Naive B cell (primary cell): ENCODE measurements around the gene TENM4. TPM values are rescaled to one million over a fixed set of nuclear protein-coding genes. Genes with fewer than 3 reads are reported as not detected.
"Not testable (repeated sequence)": the region's sequence is repeated elsewhere in the genome, so short reads cannot be mapped to it uniquely, and the experiment has no call there.

ENCODE experiments used
- ATAC-seq, 2 donors: fragments of 150-1000 bp; cut with Tn5 transposase; 2 replicates each; pipeline ENCODE4 v1.10.0; 2021; ENCODE audit warnings: low read depth in 2 of 2, mild to moderate bottlenecking in 2 of 2, moderate library complexity in 2 of 2
- DNase-seq: peaks from one replicate; pipeline ENCODE4 v3.0.0; 2022
- H3K27ac Mint-ChIP-seq, 6 donors: one replicate each; pipeline ENCODE4 v1.8.0; 2020 to 2022; ENCODE audit warnings: mild to moderate bottlenecking in 6 of 6, mixed read lengths in 6 of 6, moderate library complexity in 5 of 6, inconsistent platforms in 2 of 6
- H3K27me3 Mint-ChIP-seq, 3 donors: one replicate each; pipeline ENCODE4 v1.8.0; 2021 to 2022; ENCODE audit warnings: mixed read lengths in 3 of 3, mild to moderate bottlenecking in 1 of 3
- H3K36me3 Mint-ChIP-seq, 2 donors: one replicate each; pipeline ENCODE4 v1.8.0; 2020 to 2022; ENCODE audit warnings: mixed read lengths in 2 of 2, inconsistent platforms in 1 of 2, mild to moderate bottlenecking in 1 of 2
- H3K4me1 Mint-ChIP-seq, 3 donors: one replicate each; pipeline ENCODE4 v1.8.0; 2020 to 2022; ENCODE audit warnings: mixed read lengths in 3 of 3, inconsistent platforms in 1 of 3, mild to moderate bottlenecking in 1 of 3, moderate library complexity in 1 of 3
- H3K4me3 Mint-ChIP-seq, 8 donors: one replicate each; pipeline ENCODE4 v1.8.0; 2020 to 2022; ENCODE audit warnings: mild to moderate bottlenecking in 8 of 8, mixed read lengths in 8 of 8, moderate library complexity in 8 of 8, inconsistent platforms in 2 of 8
- H3K9me3 Mint-ChIP-seq, 7 donors: one replicate each; pipeline ENCODE4 v1.8.0; 2020 to 2022; ENCODE audit warnings: mixed read lengths in 7 of 7, mild to moderate bottlenecking in 5 of 7, inconsistent platforms in 2 of 7, moderate library complexity in 1 of 7
- polyA plus RNA-seq, 6 donors: library from polyadenylated mRNA; unstranded; fragments of 300-500 nt; fragmentation: Illumina TruSeq; gene quantifications; one replicate each; pipeline ENCODE4 v1.2.3, GENCODE V29; 2021; ENCODE audit warnings: low read depth in 6 of 6

The TENM4 gene
- polyA plus RNA-seq, 6 donors from 2014 or later = 3.8 TPM; not detected in 5

DNA sequence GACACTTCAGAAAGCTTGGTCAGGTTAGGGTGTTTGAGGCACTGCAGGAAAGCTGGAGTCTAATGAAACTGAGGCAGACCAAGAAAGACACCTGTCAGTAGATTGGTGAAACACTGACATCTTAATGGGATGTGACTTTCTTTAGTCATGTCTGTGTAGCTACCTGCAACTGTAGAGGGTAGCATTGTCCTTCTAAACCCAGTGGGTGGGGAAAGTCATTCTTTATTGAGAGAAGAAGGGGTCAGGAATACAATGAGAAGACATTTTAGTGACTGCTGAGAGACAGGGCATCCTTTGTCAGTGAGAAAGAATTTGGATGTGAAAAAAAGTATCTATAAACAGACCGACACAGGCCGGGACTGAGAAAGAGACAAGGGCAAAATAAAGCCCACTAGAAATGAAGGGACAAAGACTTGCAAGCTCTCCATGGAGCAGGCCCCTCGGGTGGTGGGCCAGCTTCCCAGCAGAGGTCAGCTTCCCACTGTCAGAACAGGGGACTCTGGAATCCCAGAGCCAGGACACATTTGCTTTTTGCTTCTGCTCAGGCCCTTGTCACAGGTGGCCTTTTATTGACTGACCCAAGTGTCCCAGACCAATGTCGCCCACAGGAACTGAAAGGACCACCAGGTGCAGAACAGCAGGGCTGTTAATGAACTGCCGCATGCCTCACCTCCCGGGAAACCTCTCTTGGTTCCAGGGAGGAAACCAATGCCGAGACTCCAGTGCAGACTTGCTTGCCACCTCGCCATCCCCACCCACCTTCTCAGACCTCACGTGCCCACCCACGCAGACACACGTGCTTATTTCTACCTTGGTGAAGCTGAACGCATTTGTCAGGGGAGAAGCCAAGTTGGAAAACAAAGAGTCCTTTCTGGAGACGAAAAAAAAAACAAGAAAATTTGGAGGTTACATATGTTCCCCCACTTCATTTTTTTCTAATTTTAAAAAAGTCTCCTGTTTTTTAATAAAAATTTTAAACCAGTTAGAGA is 212.8 kb downstream of the TENM4 start:
- Mint-ChIP-seq H3K4me1 (no peaks in the 10 kb centered on the region), H3K9me3 (peaks cover 0 to 4% (median 0%) of the 10 kb centered on the region in 7 donors), H3K4me3 (no peak overlapping the region), H3K36me3 (no peaks in the 10 kb centered on the region), H3K27me3 (peaks cover 0 to 8% (median 7%) of the 10 kb centered on the region in 3 donors), H3K27ac (no peak overlapping the region)
- DNase-seq (no peak), ATAC-seq (no peak)

DNA sequence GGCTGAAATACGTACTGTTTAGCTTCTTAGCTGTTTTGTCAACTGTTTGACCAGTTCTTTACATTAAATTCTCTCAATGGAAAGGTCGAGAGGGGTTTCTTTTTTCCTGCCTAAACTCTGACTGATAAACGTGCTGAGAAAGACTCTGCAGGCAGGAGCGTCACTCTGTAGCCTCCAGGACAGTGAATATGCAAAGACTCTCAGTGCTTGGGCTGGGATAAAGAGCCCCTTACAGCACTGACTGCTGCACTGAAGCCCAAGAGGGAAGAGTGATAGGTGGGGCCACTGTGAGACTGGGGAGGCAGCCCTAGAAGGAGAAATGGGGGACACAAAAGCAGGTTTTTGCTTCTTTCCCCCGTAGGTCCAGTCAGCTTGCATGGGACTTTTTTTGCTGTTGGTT is 213.5 kb downstream of the TENM4 start:
- Mint-ChIP-seq H3K27ac (no peak overlapping the region), H3K9me3 (peaks cover 0 to 5% (median 3%) of the 10 kb centered on the region in 7 donors), H3K4me1 (no peaks in the 10 kb centered on the region), H3K36me3 (no peaks in the 10 kb centered on the region), H3K4me3 (no peak overlapping the region), H3K27me3 (peaks cover 0 to 8% (median 7%) of the 10 kb centered on the region in 3 donors)
- DNase-seq (no peak), ATAC-seq (no peak)

DNA sequence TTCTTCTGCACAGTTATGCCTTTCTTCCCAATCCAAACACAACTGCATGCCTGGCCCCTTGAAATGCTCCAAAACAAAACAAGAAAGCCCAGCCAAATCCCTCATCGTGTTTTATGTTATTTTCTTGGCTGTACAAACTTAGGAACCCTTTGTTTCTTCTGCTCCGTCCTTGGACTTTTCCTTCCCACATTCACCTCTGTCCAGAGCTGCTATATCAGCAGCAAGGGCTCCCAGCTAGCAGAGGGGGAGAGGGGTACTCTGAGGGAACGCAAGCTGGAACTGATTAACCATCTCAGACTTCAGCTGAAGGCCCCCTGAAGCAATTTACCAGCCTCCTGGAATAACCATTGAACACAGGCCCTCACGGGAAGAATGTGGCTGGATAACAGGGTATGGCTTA is 214.7 kb downstream of the TENM4 start:
- DNase-seq = no peak
- Mint-ChIP-seq H3K9me3 (peaks cover 0 to 6% (median 4%) of the 10 kb centered on the region in 7 donors), H3K27ac (no peak overlapping the region), H3K4me3 (no peak overlapping the region), H3K36me3 (no peaks in the 10 kb centered on the region), H3K4me1 (no peaks in the 10 kb centered on the region), H3K27me3 (peaks cover 0 to 15% (median 7%) of the 10 kb centered on the region in 3 donors)
- ATAC-seq = no peak

DNA sequence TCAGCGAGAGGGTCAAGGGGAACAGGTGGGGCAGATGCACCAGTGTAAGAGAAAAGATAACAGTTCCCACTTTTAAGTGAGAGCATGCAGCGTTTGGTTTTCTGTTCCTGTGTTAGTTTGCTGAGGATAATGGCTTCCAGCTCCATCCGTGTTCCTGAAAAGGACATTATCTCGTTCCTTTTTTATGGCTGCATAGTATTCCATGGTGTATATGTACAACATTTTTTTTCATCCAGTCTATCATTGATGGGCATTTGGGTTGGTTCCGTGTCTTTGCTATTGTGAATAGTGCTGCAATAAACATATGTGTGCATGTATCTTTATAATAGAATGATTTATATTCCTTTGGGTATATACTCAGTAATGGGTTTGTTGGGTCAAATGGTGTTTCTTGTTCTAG is 218.7 kb downstream of the TENM4 start:
- not testable (repeated sequence) for H3K9me3 Mint-ChIP-seq, H3K4me1 Mint-ChIP-seq, ATAC-seq, H3K27ac Mint-ChIP-seq, DNase-seq, H3K36me3 Mint-ChIP-seq, H3K4me3 Mint-ChIP-seq
- H3K27me3 Mint-ChIP-seq = peaks cover 4 to 13% (median 13%) of the 10 kb centered on the region in 3 donors

DNA sequence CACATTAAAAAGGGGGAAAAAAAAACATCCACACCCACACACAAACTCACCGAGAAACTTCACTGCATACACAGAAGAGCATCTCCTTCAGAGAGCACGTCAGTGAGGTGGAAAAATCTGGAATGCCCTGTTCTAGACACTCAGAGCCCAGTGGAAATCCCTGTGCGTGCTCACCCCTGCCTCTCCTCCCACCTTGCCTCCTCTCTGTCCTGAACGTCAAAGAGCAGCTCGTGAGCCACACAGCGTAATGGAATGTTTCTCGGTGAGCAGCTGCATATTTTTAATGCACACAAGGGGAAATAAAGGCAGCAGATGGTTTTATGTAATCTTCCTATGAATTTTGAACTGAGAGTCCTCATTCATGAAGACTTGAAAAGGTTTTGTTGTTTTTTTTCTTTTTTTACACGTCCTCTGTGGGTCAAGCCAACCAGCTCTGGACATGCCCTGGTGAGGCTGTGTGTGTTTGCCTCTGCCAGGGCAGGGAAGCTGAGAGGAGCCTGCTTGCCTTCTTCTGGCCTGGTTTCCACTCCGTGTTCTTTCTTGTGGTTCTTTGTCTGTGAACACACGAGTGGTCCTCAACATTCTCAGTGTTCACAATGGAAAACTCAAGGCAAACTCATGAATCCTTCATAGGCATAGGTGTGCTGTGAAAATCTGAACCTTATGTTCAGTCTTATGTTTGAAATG is 219.2 kb downstream of the TENM4 start:
- peaks cover 4 to 13% (median 8%) of the 10 kb centered on the region in 3 donors for H3K27me3 Mint-ChIP-seq
- no peak for DNase-seq
- ATAC-seq = no peak
- H3K4me3 Mint-ChIP-seq = no peak overlapping the region
- H3K4me1 Mint-ChIP-seq = no peaks in the 10 kb centered on the region
- peaks cover 0 to 6% (median 4%) of the 10 kb centered on the region in 7 donors for H3K9me3 Mint-ChIP-seq
- H3K27ac Mint-ChIP-seq = no peak overlapping the region
- H3K36me3 Mint-ChIP-seq = no peaks in the 10 kb centered on the region

DNA sequence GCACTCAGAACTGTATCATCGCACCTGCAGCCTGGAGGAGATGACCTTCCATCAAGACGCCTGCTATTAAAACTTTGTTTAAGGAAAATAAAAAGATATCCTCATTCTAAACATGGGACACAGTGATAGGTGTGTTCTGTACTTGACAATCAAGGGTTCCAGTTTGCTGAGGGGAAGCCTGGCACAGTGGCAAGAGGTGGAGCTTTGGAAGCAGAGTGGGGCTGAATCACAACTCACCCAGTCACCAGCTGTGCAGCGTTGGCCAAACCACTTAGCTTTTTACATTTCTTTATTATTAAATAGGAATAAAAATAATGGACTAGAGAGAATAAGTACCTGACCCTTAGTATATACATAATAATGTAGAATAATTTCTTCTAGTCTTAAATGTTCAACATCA is 220.7 kb downstream of the TENM4 start:
- H3K9me3 Mint-ChIP-seq = peaks cover 0 to 6% (median 4%) of the 10 kb centered on the region in 7 donors
- H3K4me1 Mint-ChIP-seq = no peaks in the 10 kb centered on the region
- H3K27ac Mint-ChIP-seq = no peak overlapping the region
- ATAC-seq (no peak), DNase-seq (no peak)
- H3K27me3 Mint-ChIP-seq = peaks cover 4 to 13% (median 8%) of the 10 kb centered on the region in 3 donors
- no peak overlapping the region for H3K4me3 Mint-ChIP-seq
- no peaks in the 10 kb centered on the region for H3K36me3 Mint-ChIP-seq

DNA sequence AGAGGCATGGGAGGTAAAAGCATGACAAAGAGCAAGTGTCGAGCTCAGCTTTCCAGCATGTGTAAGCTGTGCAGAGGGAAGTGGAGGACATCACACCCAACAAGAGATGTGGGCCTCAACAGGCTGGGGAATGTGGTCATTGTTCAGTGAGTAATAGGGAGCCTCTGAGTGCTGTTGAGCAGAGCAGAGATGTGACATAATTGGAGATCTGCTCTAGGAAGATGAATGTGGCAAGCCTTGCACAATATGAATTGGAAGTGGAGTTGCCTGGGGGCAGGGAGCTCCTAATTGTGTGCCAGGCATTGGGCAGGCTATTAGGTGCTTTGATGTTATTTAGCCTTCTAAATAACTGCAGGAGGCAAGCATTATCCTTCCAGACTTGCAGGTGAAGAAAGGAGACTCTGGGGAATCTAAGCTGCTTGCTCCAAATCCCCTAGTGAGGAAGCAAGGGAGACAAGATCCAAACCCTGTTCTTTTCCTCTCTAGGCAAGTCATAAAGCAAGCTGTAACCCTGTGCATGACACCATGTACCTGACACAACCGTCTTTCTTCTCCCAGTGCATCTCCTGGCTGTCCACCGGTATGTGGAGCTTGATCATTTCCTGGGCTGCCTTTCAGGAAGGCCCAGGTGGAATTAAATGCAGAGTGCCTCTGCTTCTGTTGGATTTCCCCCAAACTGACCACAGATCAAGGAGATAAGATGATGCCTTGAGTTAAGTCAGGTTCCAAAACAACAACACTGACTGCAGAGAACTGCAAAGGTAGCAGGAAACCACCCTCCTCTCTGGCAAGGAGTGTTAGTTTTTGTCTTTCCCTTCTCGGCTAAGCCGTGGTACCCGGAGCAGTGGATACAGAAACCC is 221.4 kb downstream of the TENM4 start:
- H3K36me3 Mint-ChIP-seq = no peaks in the 10 kb centered on the region
- peak overlapping the region in 1 of 6 donors; percentile 10 for H3K27ac Mint-ChIP-seq
- H3K27me3 Mint-ChIP-seq = peaks cover 4 to 13% (median 8%) of the 10 kb centered on the region in 3 donors
- no peaks in the 10 kb centered on the region for H3K4me1 Mint-ChIP-seq
- ATAC-seq (no peak), DNase-seq (no peak)
- no peak overlapping the region for H3K4me3 Mint-ChIP-seq
- peaks cover 0 to 6% (median 4%) of the 10 kb centered on the region in 7 donors for H3K9me3 Mint-ChIP-seq

DNA sequence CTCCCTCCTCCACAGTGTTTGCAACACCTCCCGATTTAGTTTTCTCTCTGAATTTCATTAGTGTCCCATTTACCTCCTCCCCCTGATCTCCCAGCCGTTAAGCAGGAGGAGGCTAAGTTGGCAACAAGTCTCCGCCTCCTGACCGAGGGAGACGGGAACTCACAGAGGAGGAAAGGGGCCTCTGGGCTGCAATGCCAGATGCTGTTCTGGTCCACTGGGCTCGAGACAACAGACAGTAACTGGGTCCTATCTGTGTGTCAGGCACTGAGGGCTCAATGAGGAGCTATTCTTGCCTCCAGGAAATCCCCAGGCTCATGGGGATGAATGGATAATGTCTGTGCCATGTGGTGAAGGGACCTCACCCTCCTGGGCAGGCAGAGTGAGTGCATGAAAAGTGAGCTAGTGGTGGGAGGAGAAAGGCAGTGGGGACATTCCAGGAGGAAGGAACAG is 228.1 kb downstream of the TENM4 start:
- Mint-ChIP-seq H3K9me3 (peaks cover 0 to 3% (median 0%) of the 10 kb centered on the region in 7 donors), H3K4me1 (no peaks in the 10 kb centered on the region), H3K36me3 (no peaks in the 10 kb centered on the region), H3K4me3 (no peak overlapping the region), H3K27ac (no peak overlapping the region), H3K27me3 (no peaks in the 10 kb centered on the region)
- ATAC-seq (no peak), DNase-seq (no peak)

DNA sequence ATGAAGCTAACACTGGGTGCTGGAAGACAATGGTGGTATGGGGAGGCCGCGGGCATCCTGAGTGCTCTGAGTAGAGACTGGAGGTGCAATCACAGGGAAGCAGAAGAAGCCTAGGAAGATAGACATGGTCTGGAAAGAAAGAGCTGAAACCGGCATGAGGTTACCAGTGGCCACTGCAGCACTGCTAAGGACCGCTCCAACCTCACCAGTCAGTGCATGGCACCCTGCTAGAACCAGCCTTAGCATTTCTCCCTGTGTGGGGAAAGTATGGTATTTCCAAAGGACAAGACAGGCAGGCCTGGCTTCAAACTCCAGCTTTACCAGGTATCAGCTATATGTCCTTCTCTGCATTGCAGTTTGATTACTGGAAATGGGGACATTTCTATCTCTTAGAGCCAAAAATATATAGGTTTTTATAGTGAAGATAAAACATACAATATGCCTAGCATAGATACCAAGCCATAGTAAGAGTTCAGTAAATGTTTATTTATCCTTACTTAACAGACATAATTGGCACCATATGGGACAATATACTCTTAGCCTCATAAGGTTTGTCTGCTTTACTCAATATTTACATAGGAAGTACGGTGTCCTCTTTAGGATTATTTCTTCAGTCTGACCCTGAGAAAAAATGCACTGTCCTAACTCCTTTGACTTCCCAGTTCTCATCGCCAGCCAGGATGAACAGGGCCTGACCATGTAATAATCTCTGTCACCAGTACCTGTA is 231.1 kb downstream of the TENM4 start:
- Mint-ChIP-seq H3K36me3 (no peaks in the 10 kb centered on the region), H3K27me3 (no peaks in the 10 kb centered on the region), H3K4me3 (no peak overlapping the region), H3K4me1 (no peaks in the 10 kb centered on the region), H3K9me3 (peaks cover 0 to 3% (median 0%) of the 10 kb centered on the region in 7 donors), H3K27ac (no peak overlapping the region)
- DNase-seq (no peak), ATAC-seq (no peak)

DNA sequence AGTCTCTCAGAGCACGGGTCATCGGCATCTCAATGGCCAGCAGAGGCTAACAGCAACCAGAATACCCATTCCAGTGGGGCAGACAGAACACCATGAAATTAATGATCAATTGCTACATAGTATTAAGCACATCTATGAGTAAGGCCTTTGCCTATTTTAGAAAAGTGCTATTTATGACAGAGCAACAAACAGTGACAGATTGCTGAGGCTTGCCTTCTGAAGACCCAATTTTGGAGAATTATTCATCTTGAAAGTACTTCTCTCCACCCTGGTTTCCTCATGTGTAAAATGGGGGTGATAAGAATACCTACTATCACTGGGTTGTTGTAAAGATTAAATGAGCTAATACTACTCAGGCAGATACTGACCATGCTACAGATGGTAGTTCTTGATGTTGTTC is 232.7 kb downstream of the TENM4 start:
- no peaks in the 10 kb centered on the region for H3K4me1 Mint-ChIP-seq
- no peak overlapping the region for H3K27ac Mint-ChIP-seq

DNA sequence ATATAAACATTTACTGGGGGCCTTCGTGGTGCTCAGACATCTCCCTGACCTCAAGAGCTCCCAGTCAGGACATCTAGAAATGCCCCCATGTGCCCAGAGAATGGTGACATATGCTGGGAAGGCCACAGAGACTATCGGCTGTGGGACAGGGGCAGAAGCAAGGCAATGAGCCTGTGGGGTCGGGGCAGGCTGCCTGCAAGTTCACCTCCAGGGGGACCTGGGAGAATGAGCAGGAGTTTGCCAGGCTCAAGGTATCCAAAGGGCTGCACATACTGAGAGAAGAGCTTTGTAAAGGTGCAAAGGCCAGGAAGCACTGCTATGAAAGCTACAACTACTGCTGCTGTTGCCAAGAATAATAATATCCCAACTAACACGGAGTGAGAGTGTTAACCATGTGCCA is 233.9 kb downstream of the TENM4 start:
- ATAC-seq (no peak), DNase-seq (no peak)
- Mint-ChIP-seq H3K9me3 (no peaks in the 10 kb centered on the region), H3K4me3 (no peak overlapping the region), H3K27me3 (no peaks in the 10 kb centered on the region), H3K27ac (no peak overlapping the region), H3K36me3 (no peaks in the 10 kb centered on the region), H3K4me1 (peaks cover 0 to 6% (median 0%) of the 10 kb centered on the region in 3 donors)

More for the DNA sequence above, 232.7 kb downstream of the TENM4 start:
- Mint-ChIP-seq H3K36me3 (no peaks in the 10 kb centered on the region), H3K4me3 (no peak overlapping the region), H3K27me3 (no peaks in the 10 kb centered on the region), H3K9me3 (peaks cover 0 to 3% (median 0%) of the 10 kb centered on the region in 7 donors)
- DNase-seq = no peak
- no peak for ATAC-seq

DNA sequence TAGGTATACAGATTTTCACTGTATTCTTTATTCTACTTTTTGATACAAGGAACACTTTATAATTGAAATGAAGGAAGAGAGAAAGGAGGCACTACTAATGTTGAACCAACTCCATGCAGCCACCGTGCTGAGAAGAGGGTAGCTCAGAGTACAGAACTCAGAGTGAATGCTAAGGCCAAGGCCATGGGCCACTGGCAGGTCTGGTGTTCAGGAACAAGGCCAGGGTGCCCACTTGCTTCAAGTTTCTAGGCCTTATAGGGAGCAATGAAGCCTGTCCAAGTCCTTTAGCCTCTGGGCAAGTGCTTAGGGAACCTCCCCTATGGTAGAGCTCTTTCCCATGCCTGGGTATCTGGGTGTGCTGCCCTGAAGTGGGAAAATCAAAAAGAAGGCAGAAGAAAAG is 235.0 kb downstream of the TENM4 start:
- DNase-seq = no peak
- ATAC-seq = no peak
- Mint-ChIP-seq H3K27ac (no peak overlapping the region), H3K4me3 (no peak overlapping the region), H3K9me3 (no peaks in the 10 kb centered on the region), H3K27me3 (no peaks in the 10 kb centered on the region), H3K36me3 (no peaks in the 10 kb centered on the region), H3K4me1 (peaks cover 0 to 7% (median 5%) of the 10 kb centered on the region in 3 donors)
